Stimulated activated CD8-positive, alpha-beta memory T cell treated with anti-CD3 and anti-CD28 coated beads, Interleukin-15, amount 100 ng/mL, for 24 hours (primary cell): ENCODE data around the gene KCNH8.
"Not testable (repeated sequence)": the region's sequence is repeated elsewhere in the genome, so short reads cannot be mapped to it uniquely, and the experiment has no call there.

Source experiments
- DNase-seq: peaks from one replicate; pipeline ENCODE4 v3.0.0-alpha.2; 2020; ENCODE audit warnings: low read depth

KCNH8 gene

GRCh38 chr3:19147905-19148767 is at the start of gene KCNH8:
KCNH8 (plus strand) TSS chr3:19148510; CDS start chr3:19148720, 210 bp downstream.
- no peak for DNase-seq

GRCh38 chr3:19102654-19103290 is 45.5 kb upstream of the KCNH8 start:
- not testable (repeated sequence) for DNase-seq

GRCh38 chr3:19103510-19103909 is 44.8 kb upstream of the KCNH8 start:
- DNase-seq = no peak

- no peak for DNase-seq
Observed at GRCh38 chr3:19104459-19104858, 43.9 kb upstream of the KCNH8 start.

- no peak for DNase-seq
Observed at GRCh38 chr3:19105826-19106225, 42.5 kb upstream of the KCNH8 start.

GRCh38 chr3:19106307-19106706 is 42.0 kb upstream of the KCNH8 start:
- DNase-seq = no peak

- no peak for DNase-seq
Observed at GRCh38 chr3:19107719-19108118, 40.6 kb upstream of the KCNH8 start.

GRCh38 chr3:19110335-19110895 is 37.9 kb upstream of the KCNH8 start:
- DNase-seq = no peak

- DNase-seq = no peak
Observed at GRCh38 chr3:19114461-19114860, 33.8 kb upstream of the KCNH8 start.

- no peak for DNase-seq
Observed at GRCh38 chr3:19116239-19116638, 32.1 kb upstream of the KCNH8 start.

- DNase-seq = no peak
Observed at GRCh38 chr3:19124752-19125151, 23.6 kb upstream of the KCNH8 start.

GRCh38 chr3:19139863-19140262 is 8.4 kb upstream of the KCNH8 start:
- DNase-seq = no peak

- DNase-seq = peak; percentile 21
Observed at GRCh38 chr3:19146685-19147650, 1.3 kb upstream of the KCNH8 start.

GRCh38 chr3:19148768-19149091 is 420 bp downstream of the KCNH8 start:
- DNase-seq = no peak

- no peak for DNase-seq
Observed at GRCh38 chr3:19149368-19149767, 1.1 kb downstream of the KCNH8 start.

- no peak for DNase-seq
Observed at GRCh38 chr3:19151171-19151570, 2.9 kb downstream of the KCNH8 start.

GRCh38 chr3:19154693-19155250 is 6.5 kb downstream of the KCNH8 start:
- no peak for DNase-seq

- DNase-seq = no peak
Observed at GRCh38 chr3:19155375-19155774, 7.1 kb downstream of the KCNH8 start.

- DNase-seq = no peak
Observed at GRCh38 chr3:19159966-19160635, 11.8 kb downstream of the KCNH8 start.

GRCh38 chr3:19165654-19166053 is 17.3 kb downstream of the KCNH8 start:
- DNase-seq = no peak

- no peak for DNase-seq
Observed at GRCh38 chr3:19171794-19172193, 23.5 kb downstream of the KCNH8 start.
